ENCODE data around the gene CRB1.

Gene CRB1

DNA sequence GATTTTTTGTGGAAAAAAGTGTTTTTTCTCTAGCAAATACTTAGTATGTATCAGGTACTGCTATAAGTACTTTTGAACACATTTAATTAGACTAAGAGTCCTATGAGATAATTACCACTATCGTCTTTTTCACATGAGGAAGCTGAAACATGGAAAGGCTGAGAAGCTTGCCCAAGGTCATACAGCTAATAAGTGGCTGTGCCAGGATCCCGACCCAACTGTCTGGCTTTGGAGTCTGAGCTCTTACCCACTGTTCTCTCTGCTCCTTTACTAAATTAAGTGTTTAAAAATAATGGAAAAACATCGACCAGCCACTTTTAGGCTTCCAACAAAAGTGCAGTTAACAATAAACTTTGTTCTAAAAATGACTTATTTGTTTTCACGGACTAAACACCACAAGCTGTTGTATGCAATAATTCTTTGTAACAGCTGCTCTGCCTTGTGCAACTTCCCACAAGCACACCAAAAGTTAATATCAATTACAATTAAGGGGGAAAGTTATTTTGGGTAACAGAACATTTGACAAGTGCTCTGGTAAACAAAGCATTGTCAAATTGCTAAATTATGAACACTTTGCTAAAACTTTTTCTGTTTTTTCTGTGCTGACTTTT, 75.7 kb downstream of the CRB1 start:
- DNase-seq (ENCODE audit: low read depth, low spot score) = no peak

DNA sequence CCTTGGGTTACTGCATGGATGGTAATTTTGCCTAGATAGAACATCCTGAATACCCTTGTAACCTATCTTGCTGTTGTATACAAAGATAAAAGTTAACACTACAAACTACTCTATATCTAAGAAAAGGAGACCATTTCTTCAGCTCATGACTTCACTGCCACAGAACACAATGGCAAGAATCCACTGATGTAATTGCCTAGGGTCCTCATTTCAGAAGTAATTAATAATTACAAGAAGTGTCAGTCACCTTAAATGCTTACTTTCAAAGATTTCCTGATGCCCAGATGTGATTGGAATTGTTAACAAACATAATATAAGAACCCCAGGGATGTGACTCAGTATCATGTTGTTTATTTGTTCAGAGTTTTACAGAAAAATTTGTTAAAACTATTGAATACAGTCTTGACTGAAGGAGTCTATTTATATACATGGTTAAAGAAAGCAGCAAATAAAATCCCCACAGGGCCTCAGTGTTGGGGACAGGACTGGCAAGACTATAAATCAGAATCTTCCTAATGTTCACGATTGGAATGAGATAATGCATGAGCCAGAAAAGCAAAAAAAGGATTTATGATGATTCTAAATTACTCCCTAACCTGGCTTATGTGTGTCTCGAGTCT, 83.9 kb downstream of the CRB1 start:
- no peak for DNase-seq (ENCODE audit: low read depth, low spot score)

DNA sequence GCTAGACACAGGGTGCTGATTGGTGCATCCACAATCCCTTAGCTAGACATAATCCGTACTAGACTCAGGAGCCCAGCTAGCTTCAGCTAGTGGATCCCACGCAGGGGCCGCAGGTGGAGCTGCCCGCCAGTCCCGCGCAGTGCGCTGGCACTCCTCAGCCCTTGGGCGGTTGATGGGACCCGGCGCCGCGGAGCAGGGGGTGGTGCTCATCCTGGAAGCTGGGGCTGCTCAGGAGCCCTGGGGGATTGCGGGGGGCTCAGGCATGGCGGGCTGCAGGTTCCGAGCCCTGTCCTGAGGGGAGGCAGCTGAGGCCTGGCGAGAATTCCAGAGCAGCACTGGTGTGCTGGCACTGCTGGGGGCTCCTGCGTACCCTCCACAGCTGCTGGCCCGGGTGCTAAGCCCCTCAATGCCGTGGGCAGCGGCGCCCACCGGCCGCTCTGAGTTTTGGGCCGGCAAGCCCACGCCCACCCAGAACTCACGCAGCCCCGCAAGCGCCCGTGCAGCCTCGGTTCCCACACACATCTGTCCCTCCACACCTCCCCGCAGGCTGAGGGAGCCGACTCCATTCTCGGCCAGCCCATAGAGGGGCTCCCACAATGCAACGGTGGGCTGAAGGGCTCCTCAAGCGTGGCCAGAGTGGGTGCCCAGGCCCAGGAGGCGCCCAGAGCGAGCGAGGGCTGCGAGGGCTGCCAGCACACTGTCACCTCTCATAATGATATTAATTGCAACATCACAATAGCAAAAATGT, 87.4 kb downstream of the CRB1 start:
- DNase-seq (ENCODE audit: low read depth, low spot score) = no peak

DNA sequence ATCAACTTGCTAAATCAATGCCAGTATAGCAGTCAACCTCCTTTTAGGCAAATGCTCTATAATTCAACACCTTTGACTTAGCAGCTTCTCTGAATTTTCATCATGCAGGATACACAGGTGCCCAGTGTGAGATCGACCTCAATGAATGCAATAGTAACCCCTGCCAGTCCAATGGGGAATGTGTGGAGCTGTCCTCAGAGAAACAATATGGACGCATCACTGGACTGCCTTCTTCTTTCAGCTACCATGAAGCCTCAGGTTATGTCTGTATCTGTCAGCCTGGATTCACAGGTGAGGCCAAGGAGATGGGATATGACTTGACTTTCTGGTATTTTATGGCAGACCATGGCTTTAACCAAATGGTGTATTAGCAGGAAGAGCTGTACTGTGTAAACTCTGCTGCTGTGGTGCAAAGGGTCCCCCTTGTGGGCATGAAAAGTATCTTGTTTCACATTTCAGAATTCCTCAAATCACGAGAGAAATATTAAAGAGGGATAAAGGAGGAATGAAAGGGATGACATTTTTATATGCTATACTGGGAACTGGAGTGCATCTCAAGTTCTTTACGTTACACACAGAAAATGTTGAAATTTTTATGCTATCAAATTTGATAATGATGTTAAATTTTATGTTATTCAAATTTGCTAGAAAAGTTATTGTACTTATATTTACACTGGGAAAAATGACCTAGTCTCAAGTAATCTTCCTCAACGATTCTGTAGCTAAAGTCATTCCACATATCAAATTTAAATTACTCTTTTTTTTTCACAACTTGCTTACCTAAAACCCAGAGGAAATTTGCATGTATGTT, 88.9 kb downstream of the CRB1 start:
- DNase-seq (ENCODE audit: low read depth, low spot score) = no peak

DNA sequence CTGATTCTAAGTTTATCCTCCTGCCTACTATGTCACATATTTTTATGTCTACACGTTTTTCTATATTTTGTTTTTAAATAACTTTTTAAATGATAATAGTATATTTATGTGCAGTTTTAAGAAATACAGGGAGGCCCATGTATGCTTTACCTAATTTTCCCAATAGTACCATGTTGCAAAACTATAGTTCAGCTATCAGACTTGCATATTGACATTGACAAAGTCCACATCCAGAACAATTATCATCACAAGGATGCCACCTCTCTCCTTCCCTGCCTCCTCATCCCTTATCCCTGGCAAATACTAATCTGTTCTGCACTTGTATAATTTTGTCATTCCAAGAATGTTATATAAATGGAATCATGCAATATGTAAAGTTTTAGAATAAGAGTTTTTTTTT, 90.9 kb downstream of the CRB1 start:
- no peak for DNase-seq (ENCODE audit: low read depth, low spot score)

DNA sequence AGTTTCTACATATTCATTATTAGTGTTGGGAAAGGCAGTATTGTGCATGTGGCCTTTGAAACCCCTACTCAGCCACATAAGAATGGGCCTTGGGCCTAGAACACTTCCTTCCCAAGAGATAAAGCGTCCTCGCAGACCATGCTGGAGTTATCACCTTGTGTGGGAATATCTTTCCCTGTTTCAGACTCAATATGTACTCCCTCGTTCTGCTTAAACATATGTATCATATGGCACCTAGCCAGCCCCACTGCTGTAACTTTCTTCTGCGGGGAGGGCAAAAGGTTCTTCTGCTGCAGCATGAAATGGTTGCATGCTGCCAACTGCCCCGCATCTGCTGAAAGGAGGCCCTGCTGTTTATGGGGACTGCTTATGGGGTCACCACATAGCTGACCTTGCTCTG, 92.0 kb downstream of the CRB1 start:
- DNase-seq (ENCODE audit: low read depth, low spot score) = no peak

DNA sequence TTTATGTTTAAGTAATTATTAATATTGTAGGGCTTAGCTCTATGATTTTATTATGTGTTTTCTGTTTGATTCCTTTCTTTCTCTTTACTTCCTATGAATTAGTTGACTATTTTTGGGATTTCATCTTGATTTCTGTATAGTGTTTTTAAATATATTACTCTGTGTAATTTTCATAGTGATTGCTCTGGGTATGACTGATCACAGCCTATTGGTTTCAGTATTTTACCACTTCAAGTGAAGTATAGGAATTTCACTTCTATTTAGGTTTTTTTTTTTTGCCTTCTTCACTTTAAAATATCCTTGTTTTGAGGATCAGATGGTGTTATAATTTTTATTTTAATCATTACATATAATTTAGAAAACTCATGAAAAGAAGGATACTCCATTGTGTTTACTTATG, 94.8 kb downstream of the CRB1 start:
- no peak for DNase-seq (ENCODE audit: low read depth, low spot score)

DNA sequence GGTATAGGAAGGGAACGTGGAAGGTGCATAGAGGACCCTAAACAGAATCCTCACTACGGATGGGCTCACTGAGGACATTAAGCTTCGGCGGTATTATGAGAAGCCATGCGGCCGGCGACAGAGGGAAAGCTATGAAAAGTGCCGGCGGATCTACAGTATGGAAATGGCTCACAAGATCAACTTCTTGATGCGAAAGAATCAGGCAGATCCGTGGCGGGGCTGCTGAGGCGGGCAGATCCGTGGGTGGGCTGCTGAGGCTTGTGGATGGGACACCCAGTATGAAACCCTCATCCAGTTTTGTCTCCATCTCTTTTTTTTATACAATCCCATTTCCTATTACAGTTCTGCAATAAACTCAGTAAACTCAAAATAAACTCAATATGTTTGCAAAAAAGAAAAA, 95.8 kb downstream of the CRB1 start:
- DNase-seq (ENCODE audit: low read depth, low spot score) = no peak

DNA sequence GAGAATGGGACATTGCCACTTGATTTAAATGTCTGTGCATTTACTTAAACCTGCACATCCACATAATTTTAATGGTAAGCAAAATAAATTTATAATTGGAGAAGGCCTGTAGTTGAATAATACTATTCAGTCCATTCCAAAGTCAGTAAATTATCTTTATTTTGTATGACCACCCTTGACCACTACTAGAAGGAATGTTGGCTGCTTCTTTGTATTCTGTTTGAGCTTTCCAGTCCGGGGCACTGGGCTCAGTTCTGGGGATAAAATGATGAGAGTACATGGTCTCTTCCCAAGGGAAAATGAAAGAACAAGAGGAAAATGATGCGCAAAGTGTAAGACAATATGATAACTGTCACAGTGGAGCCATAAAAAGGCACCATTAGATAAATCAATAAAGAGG, 98.9 kb downstream of the CRB1 start:
- DNase-seq (ENCODE audit: low read depth, low spot score) = no peak

DNA sequence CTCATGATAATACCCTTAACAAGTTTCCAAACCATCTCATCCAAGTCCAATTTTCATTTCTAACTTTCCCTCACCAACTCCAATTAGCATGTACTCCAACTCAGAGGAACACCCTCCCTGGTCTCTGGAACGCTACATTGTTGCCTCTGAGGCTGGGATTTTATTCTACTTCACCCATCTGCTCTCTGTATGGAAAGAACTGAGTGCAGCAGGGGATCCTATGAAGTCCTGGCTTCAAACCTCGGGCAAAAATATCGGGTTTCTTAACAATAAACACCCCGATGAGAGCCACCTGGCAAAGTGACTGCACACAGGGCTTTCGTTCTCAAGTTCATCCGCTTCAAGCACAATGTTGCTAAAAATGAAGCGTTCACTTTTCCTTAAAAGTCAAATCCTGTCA, 99.6 kb downstream of the CRB1 start:
- DNase-seq (ENCODE audit: low read depth, low spot score) = no peak

DNA sequence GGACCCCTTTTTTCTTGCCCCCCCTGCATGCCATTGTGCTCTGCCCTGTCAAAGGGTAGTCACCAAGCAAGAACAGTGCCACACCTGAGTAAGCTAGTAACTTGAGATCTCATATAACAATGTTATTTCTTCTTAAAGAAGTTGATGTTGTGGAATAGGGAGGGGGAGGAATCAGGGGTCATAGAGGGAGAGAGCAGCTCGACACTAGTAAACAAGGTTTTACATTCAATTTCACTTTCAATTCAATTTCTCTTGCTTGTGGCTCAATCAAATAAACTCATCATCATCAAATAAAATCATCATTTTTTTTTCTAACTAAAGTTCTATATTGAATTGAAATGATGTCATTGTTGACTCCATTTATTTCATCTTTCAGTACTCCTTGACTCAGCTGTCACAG, 106.4 kb downstream of the CRB1 start:
- no peak for DNase-seq (ENCODE audit: low read depth, low spot score)

DNA sequence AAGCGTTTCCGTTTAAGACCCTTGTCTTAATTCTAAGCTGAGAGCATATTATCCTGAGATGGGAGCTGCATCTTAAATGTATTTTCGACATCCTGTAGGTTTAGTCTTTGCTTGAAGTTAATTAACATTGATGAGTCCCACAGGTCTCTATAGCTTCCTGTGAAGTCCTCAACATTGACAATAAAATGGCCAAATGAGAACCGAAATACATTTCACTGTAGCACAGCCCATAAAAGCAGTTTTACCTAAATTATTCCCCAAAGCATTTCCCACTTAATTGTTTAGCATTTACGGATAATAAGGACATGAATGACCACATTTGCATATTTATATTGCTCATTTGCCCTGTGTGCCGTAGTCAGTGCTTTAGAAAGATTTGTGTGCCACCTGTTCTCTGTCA, 116.4 kb downstream of the CRB1 start:
- no peak for DNase-seq (ENCODE audit: low read depth, low spot score)

DNA sequence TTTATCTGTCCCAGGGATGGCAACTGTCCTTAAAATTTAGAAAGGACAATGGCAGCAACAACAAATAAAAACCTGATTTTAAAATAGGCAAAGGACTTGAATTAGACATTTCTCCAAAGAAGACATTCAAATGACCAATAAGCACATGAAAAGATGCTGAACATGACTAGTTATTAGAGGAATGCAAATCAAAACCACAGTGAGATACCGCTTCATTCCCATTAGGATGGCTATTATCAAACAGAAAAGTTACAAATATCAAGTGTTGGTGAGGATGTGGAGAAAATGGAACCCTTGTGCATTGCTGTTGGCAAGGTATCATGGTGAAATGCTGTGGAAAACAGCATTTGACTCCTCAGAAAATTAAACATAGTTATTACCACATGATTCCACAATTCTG, 120.7 kb downstream of the CRB1 start:
- DNase-seq (ENCODE audit: low read depth, low spot score) = no peak

DNA sequence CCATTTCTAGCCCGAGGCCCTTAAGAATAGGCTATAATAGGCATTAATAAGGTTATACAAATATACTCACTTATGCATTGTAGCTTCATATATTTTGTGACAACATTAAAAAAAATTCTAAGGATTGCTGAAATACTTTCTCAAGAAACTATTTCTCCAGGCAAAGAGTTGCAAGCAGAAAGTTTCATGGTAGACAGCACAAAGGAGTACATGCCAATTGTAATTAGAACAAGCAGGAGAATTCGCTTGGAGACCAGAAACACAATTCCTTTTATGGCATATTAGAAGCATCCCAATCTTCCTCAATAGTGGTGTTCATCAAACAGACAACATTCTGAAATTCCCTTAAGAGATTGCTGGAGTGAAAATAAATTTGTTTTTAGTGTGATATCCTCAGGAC, 122.8 kb downstream of the CRB1 start:
- no peak for DNase-seq (ENCODE audit: low read depth, low spot score)

DNA sequence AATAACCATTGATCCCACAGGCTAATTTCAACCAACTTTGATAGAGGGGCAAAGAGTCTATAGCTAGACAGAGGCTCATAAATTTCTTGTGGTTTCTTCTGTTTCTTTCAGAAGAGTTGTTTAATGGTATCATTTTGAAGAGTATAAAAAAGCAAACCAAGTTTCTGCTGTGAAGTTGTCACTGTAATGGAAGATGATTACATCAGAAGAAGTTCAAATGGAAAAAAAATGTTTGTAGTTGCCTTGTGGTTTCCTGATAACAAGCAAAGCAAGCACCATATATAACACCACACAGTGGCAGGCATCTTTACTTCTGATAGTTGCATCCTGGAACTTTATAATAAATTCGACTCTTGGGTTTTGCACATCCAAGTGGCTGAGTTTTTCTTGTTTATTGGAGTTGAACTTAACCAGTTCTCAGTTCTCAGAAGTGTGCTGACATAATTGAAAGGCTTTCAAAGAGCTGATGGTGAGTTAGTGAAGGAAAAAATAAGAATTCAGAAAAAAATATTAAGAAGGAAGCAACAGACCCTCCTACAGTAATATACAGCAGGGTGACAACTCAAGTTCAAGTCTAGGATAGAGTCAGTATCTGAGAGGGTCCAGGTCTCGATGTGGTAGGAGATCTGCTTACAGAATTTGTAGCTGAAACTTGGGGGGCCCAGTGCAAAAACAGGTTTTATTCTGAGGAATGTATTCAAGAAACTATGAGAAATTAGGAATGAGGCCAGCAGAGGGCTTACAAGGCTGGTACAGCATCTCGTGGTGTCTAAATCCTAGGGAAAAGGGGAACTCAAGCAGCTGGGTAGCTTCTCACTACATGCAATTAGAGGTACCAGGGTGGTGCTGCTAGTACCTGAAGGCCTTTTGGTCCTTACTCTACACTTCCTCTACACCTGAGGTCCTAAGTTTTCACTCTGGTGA, 123.5 kb downstream of the CRB1 start:
- DNase-seq (ENCODE audit: low read depth, low spot score) = no peak

DNA sequence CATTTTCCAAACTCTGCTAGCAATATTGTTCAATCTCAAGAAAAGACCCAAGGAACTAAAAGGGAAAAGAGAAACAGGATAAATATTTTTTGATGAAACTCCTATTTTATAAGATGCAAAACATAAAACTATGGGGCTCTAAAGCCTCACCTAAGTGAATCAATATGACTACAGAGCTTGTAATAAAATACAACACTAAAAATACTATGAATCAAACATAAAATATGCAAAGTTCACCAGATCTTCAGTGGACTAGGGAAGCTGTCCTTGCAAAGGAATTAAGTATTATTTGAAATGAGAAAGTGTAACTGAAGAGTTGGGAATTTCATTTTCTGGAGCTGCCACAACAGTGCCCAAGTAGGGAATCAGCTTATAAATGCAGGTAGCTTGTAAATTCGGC, 124.5 kb downstream of the CRB1 start:
- DNase-seq (ENCODE audit: low read depth, low spot score) = no peak

DNA sequence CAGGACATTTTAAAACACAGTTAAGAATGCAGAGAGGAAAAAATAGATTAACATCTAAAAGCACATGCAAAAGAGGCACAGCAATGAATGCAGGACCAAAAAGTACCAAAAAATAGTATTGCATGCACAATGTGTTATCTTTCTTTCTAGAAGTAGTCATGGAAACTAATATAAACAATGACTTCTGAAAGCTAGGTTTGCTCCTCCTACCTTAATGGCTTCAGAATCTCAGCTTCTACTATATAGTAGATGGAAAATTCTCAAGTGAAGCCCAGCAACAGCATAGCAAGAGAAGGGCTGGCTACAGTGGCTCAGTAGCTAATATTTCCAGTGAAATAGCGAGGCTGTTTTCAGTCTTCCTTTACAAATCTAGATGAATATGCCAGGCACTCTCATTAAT, 125.1 kb downstream of the CRB1 start:
- DNase-seq (ENCODE audit: low read depth, low spot score) = no peak

DNA sequence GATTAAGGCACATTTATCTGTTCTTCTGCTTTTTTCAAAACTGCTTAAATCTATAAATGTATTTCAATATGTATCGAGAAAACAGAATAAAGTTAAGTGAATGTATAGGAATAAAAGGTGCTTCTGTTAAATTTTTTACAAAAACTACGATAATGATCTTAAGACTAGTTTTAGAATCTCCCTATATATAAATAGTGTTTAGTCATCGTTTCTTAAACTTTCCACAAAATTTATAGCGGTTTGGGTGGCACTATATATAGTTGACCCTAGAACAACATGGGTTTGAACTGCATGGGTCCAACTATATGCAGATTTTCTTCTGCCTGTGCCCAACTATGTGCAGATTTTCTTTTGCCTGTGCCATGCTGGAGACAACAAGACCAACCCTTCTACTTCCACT, 125.7 kb downstream of the CRB1 start:
- no peak for DNase-seq (ENCODE audit: low read depth, low spot score)

DNA sequence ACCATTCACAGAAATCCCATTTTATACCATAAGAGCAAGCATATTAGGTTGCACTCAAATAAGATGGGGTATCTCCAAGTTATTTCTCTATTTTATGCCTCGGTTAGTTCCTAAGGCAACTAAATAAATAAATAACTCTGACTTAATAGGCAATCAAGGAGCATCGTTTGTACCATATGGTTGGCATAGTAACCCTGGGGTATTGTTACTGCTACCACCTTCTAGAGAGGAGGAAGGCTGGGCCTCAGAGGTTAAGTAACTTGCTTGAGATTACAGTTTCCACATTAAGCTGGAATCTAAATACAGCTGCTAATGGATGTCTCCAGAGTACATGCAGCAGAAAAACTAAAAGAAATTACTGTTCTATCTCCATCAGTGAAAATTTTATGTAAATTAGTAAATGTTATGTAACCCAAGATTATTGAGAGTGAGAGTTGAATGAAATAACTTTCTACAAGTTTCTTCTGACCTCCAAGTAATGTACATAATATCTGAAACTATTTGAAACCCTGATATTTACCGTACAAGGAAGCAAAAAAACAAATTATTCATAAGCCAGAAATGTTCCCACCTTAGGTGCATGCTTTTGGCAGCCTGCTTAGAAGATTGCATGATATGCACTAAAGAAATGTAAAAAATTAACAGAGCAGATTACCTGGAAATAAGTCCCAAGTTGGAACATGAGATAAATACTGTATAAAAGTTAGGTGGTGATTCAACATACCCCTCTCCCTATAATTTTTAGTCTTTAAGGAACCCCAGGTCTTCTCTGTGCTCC, 127.0 kb downstream of the CRB1 start:
- no peak for DNase-seq (ENCODE audit: low read depth, low spot score)

DNA sequence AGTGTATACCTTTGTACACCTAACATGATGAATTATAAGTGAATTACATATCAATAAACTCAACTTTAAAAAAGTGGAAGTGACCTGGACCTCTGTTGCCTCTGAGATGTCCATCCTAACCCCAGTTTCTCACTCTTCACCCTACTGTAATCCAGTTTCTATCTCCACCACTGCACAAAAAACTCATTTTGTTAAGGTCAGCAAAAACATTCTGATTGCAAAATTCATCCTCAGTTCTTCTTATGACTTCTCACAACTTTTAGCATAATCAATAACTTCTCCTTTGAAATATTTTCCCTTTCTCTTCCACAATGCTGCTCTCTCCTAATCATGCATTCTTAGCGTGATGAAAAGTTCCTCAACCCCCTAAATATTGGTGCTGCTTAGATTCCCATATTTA, 129.8 kb downstream of the CRB1 start:
- DNase-seq (ENCODE audit: low read depth, low spot score) = no peak

All from smooth muscle cell of the brain vasculature (primary cell).